DMS53 treated with DMSO at 0.1 percent for 48 hours (cell line): ENCODE results near the gene VAMP2.

Experiments used
- DNase-seq: peaks from one replicate; lab custom pipeline; 2025; ENCODE audit not compliant: unreplicated experiment; lab: John Stamatoyannopoulos, UW

The VAMP2 gene

DNA sequence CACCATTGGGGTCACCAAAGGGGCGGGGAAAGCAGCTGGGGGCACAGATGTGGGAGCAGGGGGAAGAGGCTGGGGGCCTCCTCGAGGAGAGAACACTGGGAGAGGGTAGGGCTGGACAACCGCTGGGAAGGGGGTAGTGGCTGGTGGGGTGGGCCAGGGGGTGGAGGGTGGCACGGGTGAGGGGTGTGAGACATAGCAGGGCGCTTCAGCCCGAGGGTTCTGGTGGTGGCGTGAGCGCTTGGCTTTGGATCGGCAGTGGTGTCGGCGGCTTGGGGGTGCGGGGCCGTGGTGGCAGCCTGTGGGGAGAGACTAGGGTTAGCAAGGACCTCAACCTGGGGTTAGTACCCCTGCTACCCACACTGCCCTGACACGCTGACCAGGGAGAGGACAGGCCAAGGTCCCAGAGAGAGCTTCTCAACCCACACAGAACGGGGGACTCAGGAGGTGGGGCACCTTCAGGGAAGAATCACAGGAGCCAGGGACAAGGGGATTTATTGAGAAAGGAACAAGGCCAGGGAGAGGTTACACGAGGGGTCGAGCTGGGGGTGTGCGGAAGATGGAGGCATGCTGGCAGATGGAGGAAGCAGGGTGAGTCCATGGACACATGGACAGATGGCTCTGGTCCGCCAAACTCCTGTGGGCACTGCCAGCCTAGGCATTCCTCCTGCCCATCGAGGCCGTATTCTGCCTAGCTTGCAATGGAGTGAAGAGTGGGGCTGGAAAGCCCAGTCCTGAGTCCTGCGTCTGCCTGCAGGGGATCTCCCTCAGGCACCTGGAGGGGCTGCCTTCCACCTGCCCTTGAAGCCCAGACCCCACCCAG, 19.0 kb downstream of the VAMP2 start:
- no peak for DNase-seq

DNA sequence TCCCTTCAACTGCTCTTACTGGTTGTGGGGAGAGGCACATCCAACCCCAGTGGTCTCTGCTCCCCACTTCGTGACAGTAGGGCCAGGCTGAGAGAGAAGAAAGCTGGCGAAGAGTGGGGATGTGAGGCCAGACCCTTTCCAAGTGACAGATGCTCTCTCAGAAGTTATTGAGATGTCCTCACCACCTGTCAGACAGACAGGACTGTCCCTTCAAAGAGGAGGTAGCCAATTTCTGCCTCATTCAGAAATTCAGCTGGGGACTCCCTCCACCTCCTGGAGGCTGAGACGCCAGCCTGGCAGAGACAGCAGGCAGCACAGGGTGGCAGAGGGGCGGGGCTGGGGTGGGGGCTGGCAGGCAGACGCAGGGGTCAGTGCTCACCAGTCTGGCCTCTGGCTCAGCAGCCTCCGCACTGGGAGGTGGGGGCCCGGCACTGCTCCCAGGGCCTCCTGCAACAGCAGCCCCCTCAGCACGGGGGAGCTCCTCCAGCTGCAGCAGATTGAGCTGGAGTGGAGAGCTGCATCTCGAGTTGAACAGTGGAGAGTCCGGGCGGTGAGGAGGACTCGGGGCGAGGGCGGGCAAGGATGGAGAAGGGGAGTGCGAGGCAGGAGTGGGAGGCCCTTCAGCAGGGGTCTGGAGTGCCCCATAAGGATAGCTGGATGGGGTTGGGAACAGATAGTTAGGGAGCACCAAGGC, 19.7 kb downstream of the VAMP2 start:
- DNase-seq: no peak

DNA sequence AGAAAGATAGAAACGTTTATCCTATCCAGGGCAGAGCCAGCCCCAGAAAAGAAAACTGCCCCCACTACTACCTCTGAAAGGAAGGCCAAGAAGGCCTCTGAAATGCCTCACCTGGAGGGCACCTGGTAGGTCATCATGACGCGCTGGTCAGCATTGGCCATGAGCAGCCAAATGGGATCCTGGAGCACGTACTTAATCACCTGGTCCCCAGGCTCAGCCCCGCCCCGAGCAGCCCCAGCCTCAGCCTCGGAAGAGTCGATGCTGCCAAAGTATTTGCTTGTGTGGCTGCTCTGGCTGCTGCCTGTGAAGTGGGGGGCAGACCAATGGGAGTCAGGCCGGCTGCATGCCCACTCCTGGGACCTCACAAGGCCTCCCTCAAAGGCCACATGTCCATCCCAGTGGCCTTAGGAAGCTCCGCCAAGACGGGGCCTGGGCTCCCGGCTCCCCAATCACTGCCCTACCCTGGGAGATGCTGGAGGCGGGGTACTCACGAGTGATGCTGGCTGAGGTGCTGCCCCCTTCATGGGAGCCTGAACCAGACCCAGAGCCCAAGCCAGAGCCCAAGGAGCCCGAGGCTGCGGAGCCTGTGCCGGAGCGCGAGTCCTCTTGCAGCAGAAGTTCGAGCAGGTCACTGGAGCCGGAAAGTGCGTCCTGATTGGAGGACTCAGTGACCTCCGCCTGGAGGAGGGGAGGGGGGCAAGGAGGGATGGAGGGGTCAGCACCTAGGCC, 20.4 kb downstream of the VAMP2 start:
- DNase-seq: no peak

DNA sequence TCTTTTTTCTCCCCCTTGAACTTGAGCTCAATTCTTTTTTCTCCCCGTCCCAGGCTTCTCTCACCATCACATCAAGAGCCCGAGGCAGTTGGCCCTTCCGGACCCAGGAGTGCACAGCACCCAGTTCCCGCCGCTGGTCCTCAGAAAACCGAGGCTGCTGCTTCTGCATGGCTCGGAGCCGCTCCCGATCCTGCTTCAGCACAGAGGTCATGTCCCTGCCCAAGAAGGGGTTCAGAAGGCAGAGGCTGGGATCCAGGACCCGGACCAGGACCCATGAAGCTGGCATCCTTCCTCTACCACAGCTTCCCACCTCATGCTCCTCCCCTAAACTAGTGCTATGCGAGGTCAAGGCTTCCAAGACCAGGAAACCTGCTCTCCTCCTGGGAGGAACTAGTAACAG, 21.0 kb downstream of the VAMP2 start:
- DNase-seq: no peak

DNA sequence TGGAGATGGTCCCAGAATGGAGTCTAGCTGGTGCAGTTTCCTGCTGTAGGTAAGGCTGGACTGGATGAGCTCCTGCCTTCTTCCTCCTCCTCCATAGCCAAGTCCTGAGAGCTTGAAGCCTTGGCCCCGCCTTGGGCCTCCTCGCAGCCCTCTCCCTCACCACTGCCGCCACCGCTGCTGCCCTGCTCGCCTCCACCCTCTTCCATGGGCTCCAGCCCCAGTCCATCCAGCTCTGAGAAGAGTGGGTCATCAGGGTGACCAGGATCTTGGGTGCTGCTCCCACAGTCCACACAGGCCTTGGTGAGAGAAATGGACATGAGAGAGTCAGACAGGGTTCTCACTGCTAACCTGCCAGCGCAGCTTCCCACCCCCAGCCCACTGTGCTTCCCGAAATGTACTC, 21.7 kb downstream of the VAMP2 start:
- no peak for DNase-seq

DNA sequence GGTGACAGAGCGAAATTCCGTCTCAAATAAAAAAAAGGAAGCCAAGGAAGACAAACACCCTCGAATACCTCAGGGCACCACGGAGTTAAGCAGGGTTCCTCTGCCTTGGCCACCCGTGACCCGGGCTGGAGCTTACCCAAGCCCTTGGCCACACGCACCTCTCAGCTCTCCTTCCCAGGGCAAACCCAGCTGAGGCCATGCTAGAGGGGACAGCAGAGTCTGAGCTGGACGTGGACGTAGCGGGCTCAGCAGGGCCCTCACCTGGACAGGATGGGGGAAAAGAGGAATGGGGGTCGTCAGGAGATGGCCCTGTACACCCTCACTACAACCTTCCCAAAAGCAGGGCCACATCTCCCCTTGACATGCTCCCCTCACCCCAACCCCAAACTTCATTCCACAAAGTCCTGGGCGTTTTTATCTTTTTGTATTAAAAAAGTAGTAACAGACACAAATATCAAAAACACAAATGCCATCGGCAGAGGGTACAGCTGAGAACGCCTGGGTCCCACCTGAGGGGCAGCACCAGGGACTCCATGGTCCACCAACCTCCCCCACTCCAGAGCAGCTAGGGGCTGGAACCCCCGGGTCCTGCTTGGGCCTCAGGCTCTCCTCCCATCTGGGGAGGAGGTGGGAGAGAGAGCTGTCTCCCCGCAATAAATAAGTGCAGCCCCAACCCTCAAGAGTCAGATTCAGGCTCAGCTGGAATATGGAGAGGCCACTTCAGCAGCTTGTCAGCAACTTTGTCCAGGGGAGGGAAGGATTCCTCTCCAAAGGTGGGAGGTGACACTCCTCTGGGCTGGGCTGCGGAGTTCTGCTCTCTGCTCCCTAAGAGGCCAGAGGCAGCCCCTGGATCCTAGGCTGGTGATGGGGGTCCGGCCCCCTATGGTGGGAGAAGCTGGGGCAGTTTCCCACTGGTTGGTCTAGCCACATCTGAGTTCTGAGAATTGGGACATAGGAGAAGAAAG, 22.4 kb downstream of the VAMP2 start:
- DNase-seq: no peak

DNA sequence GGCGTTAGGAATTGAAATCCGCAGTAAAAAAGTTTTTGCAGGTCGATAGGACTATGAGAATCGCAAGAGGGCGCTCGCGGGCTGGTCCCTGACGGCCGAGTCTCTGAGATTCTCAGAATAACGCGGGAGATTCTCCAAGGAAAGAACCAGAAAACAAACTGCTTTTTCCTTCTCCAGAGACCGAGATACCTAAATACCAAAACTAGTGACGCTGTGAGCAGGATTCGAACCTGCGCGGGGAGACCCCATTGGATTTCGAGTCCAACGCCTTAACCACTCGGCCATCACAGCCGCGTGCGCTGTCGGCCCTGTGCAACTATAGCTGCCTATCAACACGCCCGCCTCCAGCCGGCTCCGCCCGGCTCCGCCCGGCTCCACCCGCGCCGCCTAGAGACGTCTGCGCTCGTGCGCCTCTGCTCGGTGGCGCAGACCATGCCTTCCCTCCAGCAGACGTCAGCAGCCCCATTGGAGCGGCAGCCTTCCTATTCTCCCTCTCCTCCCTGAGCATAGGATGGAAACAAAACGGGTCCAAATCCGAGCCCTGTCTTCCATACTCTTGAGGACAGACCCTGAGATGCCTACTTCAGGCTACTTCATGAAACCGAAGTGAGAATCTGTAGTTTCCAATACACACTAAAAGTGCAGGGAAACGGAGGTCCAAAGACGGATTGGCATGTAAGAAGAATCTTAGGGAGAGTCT, 23.9 kb downstream of the VAMP2 start:
- DNase-seq: peak; percentile 96

DNA sequence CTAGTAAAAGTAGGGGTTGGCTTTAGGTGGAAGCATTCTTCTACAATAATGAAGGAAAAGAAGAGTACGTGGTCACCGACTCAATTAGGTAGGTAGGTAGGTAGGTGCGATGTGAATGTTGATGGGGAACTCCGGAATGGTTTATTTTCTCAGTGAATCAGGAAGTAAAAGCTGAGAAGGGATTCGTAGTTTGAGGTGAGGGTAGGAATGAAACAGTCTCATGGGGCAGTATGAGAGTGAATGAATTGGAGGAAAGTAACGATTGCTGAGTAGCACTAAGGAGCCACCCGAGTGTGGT, 24.4 kb downstream of the VAMP2 start:
- no peak for DNase-seq

DNA sequence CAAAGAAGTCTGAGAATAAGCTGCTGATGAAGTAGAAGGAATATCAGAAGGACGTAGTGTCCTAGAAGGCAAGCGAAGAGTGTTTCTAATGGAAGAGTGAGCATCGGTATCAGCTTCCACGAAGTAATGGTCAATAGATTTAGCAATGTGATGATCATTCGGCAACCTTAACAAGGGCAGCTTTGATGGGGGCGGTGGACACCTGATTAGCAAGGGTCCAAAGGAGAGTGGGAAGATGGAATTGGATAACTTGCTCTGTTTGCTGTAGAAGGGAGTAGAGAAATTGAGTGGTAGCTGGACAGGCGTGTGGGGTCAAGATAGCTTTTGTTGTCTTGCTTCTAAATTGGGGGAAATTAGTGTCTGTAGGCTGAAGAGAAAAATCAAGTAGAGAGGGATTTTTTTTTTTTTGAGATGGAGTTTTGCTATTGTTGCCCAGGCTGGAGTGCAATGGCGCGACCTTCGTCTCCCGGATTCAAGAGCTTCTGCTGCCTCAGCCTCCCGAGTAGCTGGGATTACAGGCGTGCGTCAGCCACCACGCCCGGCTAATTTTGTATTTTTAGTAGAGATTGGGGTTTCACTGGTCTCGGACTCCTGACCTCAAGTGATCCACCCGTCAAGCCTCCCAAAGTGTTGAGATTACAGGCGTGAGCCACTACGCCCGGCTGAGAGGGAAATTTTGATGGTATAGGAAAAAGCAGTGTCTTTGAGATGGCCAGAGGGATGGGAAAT, 24.9 kb downstream of the VAMP2 start:
- no peak for DNase-seq

DNA sequence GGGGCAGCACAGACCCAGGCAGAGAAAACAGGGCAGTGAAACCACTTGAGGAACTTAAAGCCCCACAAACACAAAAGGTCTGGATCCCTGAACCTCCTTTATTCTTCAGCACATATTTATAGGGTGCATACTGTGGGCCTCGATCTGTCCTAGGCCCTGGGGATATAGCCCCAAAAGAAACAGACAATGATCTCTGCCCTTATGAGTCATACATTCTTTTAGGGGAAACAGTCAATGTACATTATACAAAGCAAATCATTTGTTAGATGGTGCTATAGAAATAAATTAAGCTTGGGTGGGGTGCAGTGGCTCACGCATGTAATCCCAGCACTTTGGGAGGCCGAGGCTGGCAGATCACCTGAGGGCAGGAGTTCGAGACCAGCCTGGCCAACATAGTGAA, 28.8 kb downstream of the VAMP2 start:
- no peak for DNase-seq

DNA sequence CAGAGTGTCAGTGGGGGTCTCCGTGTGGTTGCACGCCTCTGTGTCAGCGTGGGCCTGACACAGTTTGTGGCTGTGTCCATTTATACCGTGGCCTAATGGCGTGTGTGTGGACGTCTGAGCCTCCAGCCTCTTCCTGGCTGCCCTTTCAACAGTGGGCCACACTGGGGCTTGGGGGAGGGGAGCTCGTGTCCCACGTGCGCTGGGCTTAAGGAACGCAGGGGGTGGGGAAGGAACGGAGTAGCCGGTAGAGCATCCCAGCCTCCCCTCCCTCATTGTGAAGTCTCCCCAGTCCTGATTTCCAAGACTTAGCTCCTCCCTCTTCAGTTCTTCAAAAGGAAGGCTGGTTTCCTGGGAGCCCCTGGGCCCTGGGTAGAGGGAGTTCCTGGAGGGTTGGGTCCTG, 29.3 kb downstream of the VAMP2 start:
- DNase-seq: no peak

DNA sequence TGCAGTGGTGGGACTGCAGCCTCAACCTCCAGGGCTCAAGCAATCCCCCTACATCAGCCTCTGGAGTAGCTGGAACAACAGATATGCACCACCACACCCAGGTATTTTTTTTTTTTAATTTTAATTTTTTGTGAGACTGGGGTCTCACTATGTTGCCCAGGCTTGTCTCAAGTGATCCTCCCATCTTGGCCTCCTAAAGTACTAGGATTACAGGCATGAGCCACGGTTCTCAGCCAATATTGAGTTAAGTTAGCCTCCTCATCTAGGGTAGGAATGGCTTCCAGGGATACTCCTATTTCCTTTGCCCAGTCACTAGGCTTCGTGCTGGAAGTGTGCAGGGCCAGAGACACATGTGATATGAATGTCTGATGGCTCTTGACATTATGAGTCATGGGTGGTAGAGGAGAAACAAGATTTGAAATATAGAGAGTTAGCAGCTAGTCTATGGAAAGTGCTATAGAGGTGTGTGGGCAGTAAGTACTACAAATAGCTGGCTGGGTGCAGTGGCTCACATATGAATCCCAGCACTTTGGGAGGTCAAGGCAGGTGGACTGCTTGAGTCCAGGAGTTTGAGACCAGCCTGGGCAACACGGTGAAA, 30.8 kb downstream of the VAMP2 start:
- DNase-seq: peak; percentile 85

DNA sequence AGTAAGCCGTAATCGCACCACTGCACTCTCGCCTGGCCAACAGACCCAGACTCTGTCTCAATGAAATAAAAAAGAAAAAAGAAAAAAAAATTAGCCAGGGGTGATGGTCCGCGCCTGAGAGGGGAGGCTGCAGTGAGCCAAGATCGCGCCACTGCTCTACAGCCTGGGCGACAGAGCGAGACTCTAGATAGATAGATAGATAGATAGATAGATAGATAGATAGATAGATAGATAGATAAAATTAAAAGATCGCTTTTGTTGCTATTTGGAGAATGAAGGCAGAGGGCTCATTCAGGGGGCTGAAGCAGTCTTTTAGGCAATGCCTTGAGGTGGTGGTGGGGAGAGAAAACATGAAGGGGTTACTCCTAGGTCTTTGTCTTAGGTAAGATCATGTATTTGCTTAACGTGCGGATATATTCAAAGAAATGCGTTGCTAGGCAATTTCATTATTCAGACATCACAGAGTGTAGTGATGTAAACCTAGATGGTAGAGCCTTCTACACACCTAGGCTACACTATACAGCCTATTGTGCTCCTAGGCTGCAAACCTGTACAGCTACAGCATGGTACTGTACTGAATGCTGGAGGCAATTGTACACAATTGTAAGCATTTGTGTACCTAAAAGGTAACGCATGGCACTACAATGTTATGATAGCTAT, 34.5 kb downstream of the VAMP2 start:
- DNase-seq: no peak

DNA sequence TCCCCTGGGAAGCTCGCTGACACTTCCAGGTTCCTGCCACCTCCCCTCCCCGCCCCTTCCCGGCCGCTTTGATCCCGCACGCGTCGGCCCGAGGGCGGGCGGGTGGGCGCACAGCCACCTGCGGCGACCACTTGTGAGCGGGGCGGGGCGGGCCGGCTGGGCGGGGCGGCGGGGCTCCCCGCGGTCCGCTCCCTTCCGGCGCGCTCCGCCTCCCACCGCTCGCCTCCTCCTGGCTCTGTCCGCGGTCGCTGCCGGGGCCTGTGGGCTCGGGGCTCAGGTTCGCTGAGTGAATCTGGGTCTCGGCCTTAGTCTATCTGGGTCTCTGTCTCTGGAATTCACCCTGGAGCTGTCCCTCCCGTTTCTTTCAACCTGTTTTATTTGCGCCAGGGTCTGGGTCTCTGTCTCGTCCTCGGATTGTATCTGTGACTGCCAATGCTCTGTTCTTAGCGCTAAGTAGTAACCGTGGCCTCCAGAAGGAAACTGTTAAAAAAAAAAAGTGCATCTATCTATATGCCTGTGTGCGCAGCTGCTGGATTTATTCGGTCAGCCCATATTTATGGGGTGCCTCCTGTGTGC, 36.2 kb downstream of the VAMP2 start:
- peak; percentile 87 for DNase-seq

DNA sequence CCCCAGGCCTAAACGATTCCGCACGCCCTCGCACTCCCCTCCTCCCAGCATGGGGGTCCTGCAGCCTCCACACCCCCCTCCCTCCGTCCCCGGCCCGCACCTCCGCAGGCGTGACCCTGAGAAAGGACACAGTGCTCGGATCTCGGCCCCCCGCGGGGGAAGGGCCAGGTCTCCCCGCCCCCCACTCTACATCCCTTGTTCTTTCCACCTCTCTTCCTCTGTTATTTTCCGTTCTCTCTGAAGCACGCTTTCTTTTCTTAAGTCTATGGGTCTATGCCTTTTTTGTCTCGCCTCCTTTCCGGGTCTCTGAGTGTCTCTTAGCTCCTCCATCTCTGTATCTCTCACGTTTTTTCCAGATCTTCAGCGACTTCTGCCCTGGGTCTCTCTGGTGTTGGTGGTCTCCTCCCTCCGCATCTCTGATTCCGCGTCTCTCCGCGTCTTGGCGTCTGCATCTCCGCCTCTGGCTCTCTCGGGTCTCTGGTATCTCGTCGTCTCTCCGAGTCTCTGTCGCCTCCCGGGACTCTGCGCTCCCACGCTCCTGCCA, 36.7 kb downstream of the VAMP2 start:
- peak; percentile 68 for DNase-seq

DNA sequence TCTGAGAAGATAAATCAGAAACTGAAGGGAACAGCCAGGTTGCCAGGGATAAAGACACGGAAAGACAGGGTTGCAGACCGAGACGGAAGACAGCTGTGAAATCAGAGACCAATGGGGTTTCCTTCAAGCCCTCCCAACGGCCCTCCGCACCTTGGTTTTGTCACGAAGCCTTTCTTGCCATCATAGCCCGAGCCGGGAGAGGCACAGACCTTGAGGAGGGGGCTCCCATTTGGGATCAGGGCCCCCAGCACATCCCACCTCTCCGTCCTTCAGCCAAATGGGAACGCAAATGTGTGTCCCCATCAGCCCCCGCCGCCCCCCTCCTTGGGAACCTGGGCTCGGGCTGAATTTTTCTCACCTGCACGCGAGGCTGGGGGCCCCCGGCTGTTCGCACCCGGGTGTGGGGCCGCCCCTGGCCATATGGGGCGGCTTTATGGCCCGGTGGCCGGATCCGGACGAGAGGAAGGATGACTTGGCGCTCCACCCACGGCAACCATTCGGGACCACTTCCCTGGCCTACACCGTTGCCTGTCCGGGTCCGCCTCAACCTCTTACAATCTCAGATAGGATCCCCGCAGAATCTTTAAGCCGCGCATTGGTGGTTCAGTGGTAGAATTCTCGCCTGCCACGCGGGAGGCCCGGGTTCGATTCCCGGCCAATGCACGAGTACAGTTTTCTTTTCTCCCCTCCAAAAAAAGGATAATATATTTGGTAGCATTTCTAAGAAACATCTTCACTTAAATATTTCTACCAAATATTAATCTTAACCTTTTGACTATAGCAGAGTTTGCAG, 37.4 kb downstream of the VAMP2 start:
- DNase-seq: peak; percentile 70

DNA sequence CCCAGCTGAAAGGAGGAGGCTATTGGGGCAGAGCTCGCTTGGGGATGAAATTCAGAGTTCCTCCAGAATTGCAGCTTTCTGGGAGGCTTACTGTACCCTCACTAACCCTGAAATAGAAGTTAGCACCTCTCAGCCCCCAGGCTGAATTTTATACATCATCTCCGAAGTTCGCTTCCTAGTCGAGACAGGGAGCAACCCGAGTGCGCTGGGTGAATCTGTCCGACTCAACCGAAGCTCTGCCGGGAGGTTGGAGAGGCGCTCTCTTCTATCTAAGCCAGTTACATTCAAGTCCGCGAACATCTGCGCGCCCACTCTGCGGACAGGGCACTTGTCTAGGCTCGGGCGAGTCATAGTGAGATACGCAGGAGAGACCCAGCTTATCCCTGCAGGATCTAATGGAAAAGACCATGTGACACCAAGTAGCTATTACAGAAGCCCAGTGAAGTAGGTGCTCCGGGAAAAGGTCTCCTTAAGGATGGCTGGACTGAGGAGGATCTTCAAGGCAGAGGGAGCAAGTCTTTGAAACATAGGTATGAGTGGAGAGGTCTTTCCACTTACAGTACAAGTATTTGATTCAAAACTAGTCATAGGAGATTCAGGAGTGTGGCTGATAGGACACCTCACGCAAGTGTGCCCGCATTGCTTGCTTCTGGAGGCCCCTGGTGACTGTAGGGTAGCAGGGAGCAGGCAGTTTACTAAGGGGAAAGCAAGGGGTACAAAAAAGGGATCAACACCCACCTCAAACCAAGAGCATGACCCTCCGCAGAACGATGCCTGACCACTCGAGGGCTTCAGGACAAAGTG, 38.2 kb downstream of the VAMP2 start:
- DNase-seq: peak; percentile 65
